Keratinocyte (primary cell): ENCODE results near the gene ADPRS. TPM values are rescaled to one million over a fixed set of nuclear protein-coding genes. Genes with fewer than 3 reads are reported as not detected.

Experiments used
- DNase-seq: peaks from one replicate; pipeline ENCODE4 v3.0.0-alpha.2; 2011; ENCODE audit warnings: low read depth, missing footprints, low spot score
- FAIRE-seq: peaks from 2 replicates; lab custom pipeline; 2011; peaks lifted over from hg19 to GRCh38; lab: Jason Lieb, UNC
- H2AFZ ChIP-seq: 2 replicates; pipeline ENCODE4 v1.6.0; 2012; ENCODE audit warnings: low read length, control low read depth, inconsistent platforms; ENCODE audit not compliant: control insufficient read depth
- H3K27ac ChIP-seq: 2 replicates; pipeline ENCODE4 v1.5.1; 2011; ENCODE audit warnings: low read length; ENCODE audit not compliant: control insufficient read depth, insufficient read depth
- H3K27me3 ChIP-seq: 3 replicates; pipeline ENCODE4 v1.6.0; 2011; ENCODE audit warnings: low read length; ENCODE audit not compliant: control insufficient read depth, insufficient read depth; ENCODE audit errors: extremely low read depth
- H3K36me3 ChIP-seq, 2 experiments: 2 replicates in 1 of 2; 3 replicates in 1 of 2; pipeline ENCODE4 v1.5.1; 2011; ENCODE audit warnings: low read length in 2 of 2, mild to moderate bottlenecking in 1 of 2; ENCODE audit not compliant: control insufficient read depth in 2 of 2, insufficient read depth in 2 of 2; ENCODE audit errors: extremely low read depth in 1 of 2
- H3K4me1 ChIP-seq: 3 replicates; pipeline ENCODE4 v1.5.1; 2011; ENCODE audit warnings: low read length; ENCODE audit not compliant: control insufficient read depth, insufficient read depth; ENCODE audit errors: extremely low read depth
- H3K4me2 ChIP-seq: 3 replicates; pipeline ENCODE4 v1.6.0; 2011; ENCODE audit warnings: low read depth, low read length; ENCODE audit not compliant: control insufficient read depth, insufficient read depth; ENCODE audit errors: extremely low read depth
- H3K4me3 ChIP-seq, 3 experiments: fragments of 200-600 bp in 1 of 3; sonication (generic) in 1 of 3; 2 replicates in 2 of 3; 3 replicates in 1 of 3; pipeline ENCODE4 v1.5.1; 2011 to 2016; ENCODE audit warnings: low read length in 3 of 3, mild to moderate bottlenecking in 3 of 3, control low read depth in 2 of 3, inconsistent platforms in 1 of 3, low read depth in 1 of 3, mixed read lengths in 1 of 3, mixed run types in 1 of 3, moderate library complexity in 1 of 3; ENCODE audit not compliant: control insufficient read depth in 2 of 3, insufficient read depth in 2 of 3; ENCODE audit errors: extremely low read depth in 1 of 3
- H3K79me2 ChIP-seq: 2 replicates; pipeline ENCODE4 v1.6.0; 2012; ENCODE audit warnings: low read length; ENCODE audit not compliant: control insufficient read depth, insufficient read depth
- H3K9ac ChIP-seq: 3 replicates; pipeline ENCODE4 v1.6.0; 2011; ENCODE audit warnings: low read length; ENCODE audit not compliant: control insufficient read depth, insufficient read depth; ENCODE audit errors: extremely low read depth
- H3K9me1 ChIP-seq: 3 replicates; pipeline ENCODE4 v1.6.0; 2011; ENCODE audit warnings: low read length; ENCODE audit not compliant: control insufficient read depth, insufficient read depth; ENCODE audit errors: extremely low read depth
- H3K9me3 ChIP-seq: 2 replicates; pipeline ENCODE4 v1.5.1; 2012; ENCODE audit warnings: low read depth, low read length; ENCODE audit not compliant: control insufficient read depth
- H4K20me1 ChIP-seq: 3 replicates; pipeline ENCODE4 v1.6.0; 2011; ENCODE audit warnings: low read length; ENCODE audit not compliant: control insufficient read depth, insufficient read depth; ENCODE audit errors: extremely low read depth
- EZH2 ChIP-seq: IDR thresholded peaks from one replicate; pipeline ENCODE4 v1.6.1; 2012; ENCODE audit warnings: inconsistent platforms, mild to moderate bottlenecking, low read length, moderate library complexity
- dilution Hi-C: fragments of 300-500 bp; cut with MboI; formaldehyde crosslinking; loops from one replicate; pipeline ENCODE4 v1.7.0; 2020; ENCODE audit warnings: low sequenced_read_pairs; ENCODE audit not compliant: extremely low pct_ligation_motif_present
- polyA plus RNA-seq, 5 experiments: library from polyadenylated mRNA; depleted of rRNA in 3 of 5; stranded (reverse) in 3 of 5; stranded (forward) in 1 of 5; unstranded in 1 of 5; fragments of >200 nt; gene quantifications; 1 replicate in 1 of 5; 2 replicates in 3 of 5; 3 replicates in 1 of 5; pipeline versions ENCODE4 v1.2.1 to v1.2.3, GENCODE V29; 2011 to 2012; ENCODE audit warnings: missing spikeins in 2 of 5, low read depth in 1 of 5, low replicate concordance in 1 of 5
- TF ChIP-seq, protein P1 (sequence below), 3 experiments: IDR thresholded peaks in 1 of 3; conservative IDR thresholded peaks in 1 of 3; optimal IDR thresholded peaks in 1 of 3; 2 replicates in 2 of 3; 3 replicates in 1 of 3; pipeline versions ENCODE3 to v1.5.1; 2011; ENCODE audit warnings: low read length in 3 of 3, mild to moderate bottlenecking in 3 of 3, moderate library complexity in 2 of 3, control low read depth in 1 of 3, inconsistent platforms in 1 of 3; ENCODE audit not compliant: insufficient read depth in 2 of 3; ENCODE audit errors: extremely low read depth in 1 of 3

The ADPRS gene
- polyA plus RNA-seq, 1 donor (not counting 4 experiments of a cell fraction or from before 2014, with no cell fraction given): 33.1 TPM

DNA sequence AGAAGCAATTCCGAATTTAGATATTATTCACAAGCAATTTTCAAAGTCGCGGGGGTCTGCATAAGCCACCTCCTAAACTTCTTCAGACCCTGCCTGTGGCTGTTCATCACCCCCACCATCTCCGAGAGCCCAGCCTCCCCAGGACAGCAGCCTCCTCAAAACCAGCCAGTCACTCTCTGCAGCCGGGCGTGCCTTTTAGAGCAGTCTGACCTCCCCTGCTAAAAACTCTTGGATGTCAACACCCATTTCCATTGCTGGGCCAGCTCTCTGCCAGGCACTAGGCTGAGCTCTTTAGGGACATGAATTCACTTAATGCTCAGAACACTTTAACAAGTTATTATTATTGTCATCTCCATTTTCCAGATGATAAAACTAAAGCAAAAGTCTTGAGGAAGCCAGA lies 11.7 kb downstream of the ADPRS start:
- no peak for FAIRE-seq
- DNase-seq: no peak
- Histone ChIP-seq H3K4me1 (peaks cover 3% of the 10 kb centered on the region), H3K36me3 (peaks cover 2 to 4% of the 10 kb centered on the region in 2 experiments), H3K27me3 (no peaks in the 10 kb centered on the region), H3K9ac (no peak overlapping the region), H3K4me2 (no peak overlapping the region), H2AFZ (no peak overlapping the region), H3K27ac (no peak overlapping the region), H3K4me3 (no peak overlapping the region), H3K9me1 (peaks cover 2% of the 10 kb centered on the region), H4K20me1 (no peaks in the 10 kb centered on the region), H3K9me3 (no peaks in the 10 kb centered on the region), H3K79me2 (no peaks in the 10 kb centered on the region)
- dilution Hi-C loops: no loop called here
- TF ChIP-seq, protein P1, sequence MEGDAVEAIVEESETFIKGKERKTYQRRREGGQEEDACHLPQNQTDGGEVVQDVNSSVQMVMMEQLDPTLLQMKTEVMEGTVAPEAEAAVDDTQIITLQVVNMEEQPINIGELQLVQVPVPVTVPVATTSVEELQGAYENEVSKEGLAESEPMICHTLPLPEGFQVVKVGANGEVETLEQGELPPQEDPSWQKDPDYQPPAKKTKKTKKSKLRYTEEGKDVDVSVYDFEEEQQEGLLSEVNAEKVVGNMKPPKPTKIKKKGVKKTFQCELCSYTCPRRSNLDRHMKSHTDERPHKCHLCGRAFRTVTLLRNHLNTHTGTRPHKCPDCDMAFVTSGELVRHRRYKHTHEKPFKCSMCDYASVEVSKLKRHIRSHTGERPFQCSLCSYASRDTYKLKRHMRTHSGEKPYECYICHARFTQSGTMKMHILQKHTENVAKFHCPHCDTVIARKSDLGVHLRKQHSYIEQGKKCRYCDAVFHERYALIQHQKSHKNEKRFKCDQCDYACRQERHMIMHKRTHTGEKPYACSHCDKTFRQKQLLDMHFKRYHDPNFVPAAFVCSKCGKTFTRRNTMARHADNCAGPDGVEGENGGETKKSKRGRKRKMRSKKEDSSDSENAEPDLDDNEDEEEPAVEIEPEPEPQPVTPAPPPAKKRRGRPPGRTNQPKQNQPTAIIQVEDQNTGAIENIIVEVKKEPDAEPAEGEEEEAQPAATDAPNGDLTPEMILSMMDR (optimal IDR thresholded peaks at IDR 0.05 in 1 of 3, IDR thresholded peaks at IDR 0.05 in 1 of 3, conservative IDR thresholded peaks at IDR 0.05 in 1 of 3; ENCODE audit: extremely low read depth in 1 of 3, insufficient read depth in 2 of 3, low read length in 3 of 3): no peak
- no peak for TF ChIP-seq EZH2

DNA sequence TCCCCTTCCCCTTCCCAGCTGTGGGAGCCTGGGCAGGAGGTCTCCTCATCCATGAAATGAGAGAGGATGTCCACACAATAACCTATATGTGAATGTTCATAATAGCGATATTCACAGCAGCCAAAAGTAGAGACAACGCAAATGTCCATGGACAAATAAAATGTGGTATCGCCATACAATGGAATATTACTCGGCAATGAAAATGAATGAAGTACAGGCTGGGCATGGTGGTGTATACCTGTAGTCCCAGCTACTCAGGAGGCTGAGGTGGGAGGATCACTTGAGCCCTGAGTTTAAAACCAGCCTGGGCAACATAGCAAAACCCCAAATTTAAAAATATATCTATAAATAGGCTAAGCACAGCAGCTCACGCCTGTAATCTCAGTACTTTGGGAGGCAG lies 12.9 kb downstream of the ADPRS start:
- H3K4me2 ChIP-seq: no peak overlapping the region
- no peak for FAIRE-seq
- dilution Hi-C loops: no loop called here

More for the DNA sequence above, 12.9 kb downstream of the ADPRS start:
- no peak overlapping the region for H3K27ac ChIP-seq
- H3K79me2 ChIP-seq: no peaks in the 10 kb centered on the region
- H2AFZ ChIP-seq: no peak overlapping the region
- H3K4me3 ChIP-seq: no peak overlapping the region
- TF ChIP-seq EZH2: no peak
- TF ChIP-seq, protein P1 (optimal IDR thresholded peaks at IDR 0.05 in 1 of 3, IDR thresholded peaks at IDR 0.05 in 1 of 3, conservative IDR thresholded peaks at IDR 0.05 in 1 of 3; ENCODE audit: extremely low read depth in 1 of 3, insufficient read depth in 2 of 3, low read length in 3 of 3): no peak
- H3K9me1 ChIP-seq: no peaks in the 10 kb centered on the region
- no peaks in the 10 kb centered on the region for H3K36me3 ChIP-seq
- peaks cover 3% of the 10 kb centered on the region for H3K4me1 ChIP-seq
- no peaks in the 10 kb centered on the region for H4K20me1 ChIP-seq
- no peaks in the 10 kb centered on the region for H3K9me3 ChIP-seq
- no peak overlapping the region for H3K9ac ChIP-seq
- no peak for DNase-seq
- H3K27me3 ChIP-seq: no peaks in the 10 kb centered on the region
